Activated T-helper 1 cell treated with Interleukin-2 at 50 U/mL for 16 hours (primary cell): ENCODE measurements around the gene IPO8.
"Not testable (repeated sequence)": the region's sequence is repeated elsewhere in the genome, so short reads cannot be mapped to it uniquely, and the experiment has no call there.

Experiments
- DNase-seq: peaks from one replicate; pipeline ENCODE4 v3.0.0-alpha.2; 2020; ENCODE audit warnings: low read depth

Gene IPO8

GRCh38 chr12:30687265-30687986, 8.2 kb downstream of the IPO8 start:
- DNase-seq = no peak

- DNase-seq = no peak
These were observed 16.4 kb downstream of the IPO8 start for GRCh38 chr12:30679241-30679640.

- DNase-seq = no peak
These were observed 17.4 kb downstream of the IPO8 start for GRCh38 chr12:30678221-30678620.

- DNase-seq = no peak
These were observed 34.5 kb downstream of the IPO8 start for GRCh38 chr12:30661210-30661609.

GRCh38 chr12:30652034-30652696, 43.5 kb downstream of the IPO8 start:
- DNase-seq = no peak

GRCh38 chr12:30646821-30647220, 48.8 kb downstream of the IPO8 start:
- DNase-seq = no peak

- no peak for DNase-seq
These were observed 52.3 kb downstream of the IPO8 start for GRCh38 chr12:30643366-30643765.

GRCh38 chr12:30640392-30640791, 55.3 kb downstream of the IPO8 start:
- no peak for DNase-seq

GRCh38 chr12:30635385-30635784, 60.3 kb downstream of the IPO8 start:
- no peak for DNase-seq

GRCh38 chr12:30631740-30632139, 63.9 kb downstream of the IPO8 start:
- no peak for DNase-seq

GRCh38 chr12:30630979-30631285, 64.7 kb downstream of the IPO8 start:
- no peak for DNase-seq

- no peak for DNase-seq
These were observed 65.3 kb downstream of the IPO8 start for GRCh38 chr12:30630076-30630978.

GRCh38 chr12:30626847-30627246, 68.8 kb downstream of the IPO8 start:
- no peak for DNase-seq

- DNase-seq = no peak
These were observed 71.7 kb downstream of the IPO8 start for GRCh38 chr12:30624009-30624408.

GRCh38 chr12:30622509-30622908, 73.2 kb downstream of the IPO8 start:
- DNase-seq = no peak

GRCh38 chr12:30621663-30622241, 73.9 kb downstream of the IPO8 start:
- not testable (repeated sequence) for DNase-seq

- DNase-seq = no peak
These were observed 78.2 kb downstream of the IPO8 start for GRCh38 chr12:30617346-30618016.

GRCh38 chr12:30614031-30614430, 81.6 kb downstream of the IPO8 start:
- DNase-seq = no peak

GRCh38 chr12:30613119-30613830, 82.4 kb downstream of the IPO8 start:
- no peak for DNase-seq

GRCh38 chr12:30610718-30611117, 85.0 kb downstream of the IPO8 start:
- no peak for DNase-seq

- not testable (repeated sequence) for DNase-seq
These were observed 85.8 kb downstream of the IPO8 start for GRCh38 chr12:30609819-30610218.
